Activated CD4-positive, alpha-beta memory T cell treated with anti-CD3 and anti-CD28 coated beads for 36 hours (primary cell): ENCODE data around the gene RERE. TPM values are rescaled to one million over a fixed set of nuclear protein-coding genes. Genes with fewer than 3 reads are reported as not detected.
"Not testable (repeated sequence)": the region's sequence is repeated elsewhere in the genome, so short reads cannot be mapped to it uniquely, and the experiment has no call there.

Source experiments
- CTCF ChIA-PET: fragments of 350-600 bp; sonication (Branson Sonifier 250); formaldehyde crosslinking; loops from one replicate; lab custom pipeline; 2021; ENCODE audit warnings: antibody characterized with exemption, inconsistent platforms; lab: Charles Lee
- POLR2A ChIA-PET: fragments of 350-600 bp; sonication (Branson Sonifier 250); formaldehyde crosslinking; loops from one replicate; lab custom pipeline; 2021; ENCODE audit warnings: antibody characterized with exemption; lab: Charles Lee
- DNase-seq: peaks from one replicate; pipeline ENCODE4 v3.0.0-alpha.2; 2020
- H3K27ac Mint-ChIP-seq: one replicate; pipeline ENCODE4 v1.8.0; 2021; ENCODE audit warnings: mixed read lengths
- H3K27me3 Mint-ChIP-seq: one replicate; pipeline ENCODE4 v1.8.0; 2021; ENCODE audit warnings: mixed read lengths
- H3K36me3 Mint-ChIP-seq: one replicate; pipeline ENCODE4 v1.8.0; 2021; ENCODE audit warnings: mixed read lengths
- H3K4me1 Mint-ChIP-seq: one replicate; pipeline ENCODE4 v1.8.0; 2021; ENCODE audit warnings: low read depth, mixed read lengths
- H3K4me3 Mint-ChIP-seq: one replicate; pipeline ENCODE4 v1.8.0; 2021; ENCODE audit warnings: mild to moderate bottlenecking, mixed read lengths
- H3K9me3 Mint-ChIP-seq: one replicate; pipeline ENCODE4 v1.8.0; 2021; ENCODE audit warnings: mixed read lengths
- intact Hi-C: fragments of 100-400 bp; cut with micrococcal nuclease; formaldehyde crosslinking; loops from one replicate; pipeline ENCODE4 v1.15.1; 2023
- total RNA-seq, 2 experiments: library from RNA; stranded (reverse); gene quantifications; one replicate each; pipeline ENCODE4 v1.2.3, GENCODE V29; 2021

Gene RERE
- total RNA-seq, 2 experiments from 2014 or later: 45.0 to 50.5 TPM

DNA sequence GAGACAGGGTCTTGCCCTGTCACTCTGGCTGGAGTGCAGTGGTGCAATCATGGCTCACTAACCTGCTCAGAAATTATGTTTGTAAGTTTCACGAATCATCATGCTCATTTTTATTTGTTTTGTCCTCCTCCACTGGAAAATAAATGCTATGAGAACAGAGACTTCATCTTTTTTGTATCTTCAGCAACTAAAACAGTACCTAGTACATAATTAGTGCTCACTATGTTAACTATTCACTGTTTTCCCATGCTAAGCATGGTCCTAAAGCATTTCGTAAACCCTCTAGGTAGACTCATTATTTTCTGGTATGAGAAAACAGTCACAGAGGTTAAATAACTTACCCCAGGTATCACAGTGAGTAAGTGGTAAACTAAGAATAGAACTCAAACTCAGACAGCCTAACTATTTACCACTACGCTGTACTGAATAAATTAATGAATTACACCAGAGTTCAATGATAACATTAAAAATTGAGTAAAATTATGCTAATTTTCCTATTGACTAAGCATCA, 118.4 kb downstream of the RERE start:
- Mint-ChIP-seq H3K27me3 (peaks cover 14% of the 10 kb centered on the region), H3K36me3 (peaks cover 4% of the 10 kb centered on the region), H3K27ac (no peak overlapping the region), H3K9me3 (no peaks in the 10 kb centered on the region), H3K4me3 (no peak overlapping the region), H3K4me1 (peaks cover 27% of the 10 kb centered on the region)
- DNase-seq: no peak
- ChIA-PET POLR2A (interaction anchor here (1.2 kb wide), 1 partner anchor 33 kb away, joined by 3 read pairs; no protein-coding TSS in a partner anchor), CTCF (no interaction called here)
- intact Hi-C loops: no loop called here

DNA sequence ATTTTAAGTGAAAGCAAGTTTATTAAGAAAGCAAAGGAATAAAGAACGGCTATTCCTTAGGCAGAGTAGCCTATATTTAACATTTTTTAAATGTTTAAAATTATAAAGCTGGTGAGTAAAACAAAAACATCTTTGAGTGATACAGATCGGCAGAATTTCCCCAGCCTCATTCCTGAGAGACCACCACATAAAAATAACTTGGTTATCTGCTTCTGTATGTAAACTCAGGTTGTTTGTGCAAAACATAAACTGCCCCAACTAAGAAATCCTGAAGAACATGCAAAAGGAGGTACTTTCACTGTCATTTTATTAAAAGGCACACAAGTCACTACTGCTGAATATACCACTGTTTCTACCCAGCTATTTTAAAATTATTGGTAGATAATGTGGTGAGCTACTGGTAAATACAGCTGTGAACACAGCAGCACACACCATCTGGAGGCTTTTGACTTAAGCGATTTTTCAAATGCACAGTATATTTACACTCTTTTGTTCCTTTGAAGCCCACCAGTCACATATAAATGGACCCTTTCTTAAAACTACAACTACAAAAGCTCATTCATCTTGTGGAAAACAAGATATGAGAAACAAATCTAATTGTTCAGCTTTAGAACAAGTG, 119.3 kb downstream of the RERE start:
- peaks cover 7% of the 10 kb centered on the region for H3K27me3 Mint-ChIP-seq
- POLR2A ChIA-PET: interaction anchor here (1.2 kb wide), 1 partner anchor 32 kb away, joined by 3 read pairs; no protein-coding TSS in a partner anchor
- CTCF ChIA-PET: interaction anchor here (0.8 to 0.9 kb wide), 2 partner anchors 27 to 151 kb away, joined by 3 to 8 read pairs; no protein-coding TSS in a partner anchor
- no peak overlapping the region for H3K27ac Mint-ChIP-seq
- H3K36me3 Mint-ChIP-seq: peaks cover 4% of the 10 kb centered on the region
- intact Hi-C loops: no loop called here
- H3K9me3 Mint-ChIP-seq: no peaks in the 10 kb centered on the region
- no peak overlapping the region for H3K4me3 Mint-ChIP-seq
- peaks cover 21% of the 10 kb centered on the region for H3K4me1 Mint-ChIP-seq
- no peak for DNase-seq

- H3K4me1 Mint-ChIP-seq, H3K27me3 Mint-ChIP-seq, POLR2A ChIA-PET, H3K9me3 Mint-ChIP-seq, intact Hi-C loops, H3K36me3 Mint-ChIP-seq, DNase-seq, H3K27ac Mint-ChIP-seq, H3K4me3 Mint-ChIP-seq: not testable (repeated sequence)
- CTCF ChIA-PET: interaction anchor here (0.6 kb wide), 1 partner anchor 14 kb away, joined by 3 read pairs; no protein-coding TSS in a partner anchor
Observed at GRCh38 chr1:8695442-8695841, 122.0 kb downstream of the RERE start.

DNA sequence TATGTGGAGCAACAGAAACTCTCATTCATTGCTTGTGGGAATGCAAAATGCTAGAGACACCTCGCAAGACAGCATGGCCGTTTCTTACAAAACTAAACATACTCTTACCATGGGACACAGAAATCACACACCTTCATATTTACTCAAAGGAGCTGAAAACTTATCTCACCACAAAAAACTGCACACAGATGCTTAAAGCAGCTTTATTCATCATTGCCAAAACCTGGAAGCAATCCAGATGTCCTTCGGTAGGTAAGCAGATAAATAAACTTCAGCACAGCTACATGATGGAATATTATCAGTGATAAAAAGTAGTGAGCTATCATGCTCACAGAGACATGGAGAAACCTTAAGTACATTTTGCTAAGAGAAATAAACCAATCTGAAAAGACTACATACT, 124.3 kb downstream of the RERE start:
- intact Hi-C loops: no loop called here
- Mint-ChIP-seq H3K4me1 (peaks cover 4% of the 10 kb centered on the region), H3K9me3 (no peaks in the 10 kb centered on the region), H3K4me3 (no peak overlapping the region), H3K36me3 (peaks cover 5% of the 10 kb centered on the region), H3K27ac (no peak overlapping the region), H3K27me3 (no peaks in the 10 kb centered on the region)
- ChIA-PET CTCF (no interaction called here), POLR2A (interaction anchor here (0.6 kb wide), 1 partner anchor 233 kb away, joined by 3 read pairs; no protein-coding TSS in a partner anchor)
- DNase-seq: no peak

DNA sequence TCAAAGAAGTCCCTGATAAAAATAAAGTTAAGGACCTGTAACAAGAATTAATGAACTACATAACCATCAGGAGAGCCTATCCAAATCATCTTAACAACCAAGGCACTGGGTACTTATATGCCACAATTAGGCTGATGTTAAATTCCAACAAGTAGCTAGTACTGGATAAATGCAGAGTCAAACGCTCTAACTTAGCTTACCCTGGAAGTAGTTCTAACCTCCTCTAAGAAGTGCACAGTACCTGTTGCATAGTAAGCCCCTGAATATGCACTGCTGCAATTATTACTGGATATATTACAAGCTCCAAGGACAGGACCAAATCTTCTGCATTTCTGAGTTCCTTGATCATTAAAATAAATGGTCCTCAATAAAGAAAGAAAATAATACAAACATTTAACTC, 125.8 kb downstream of the RERE start:
- H3K27ac Mint-ChIP-seq: no peak overlapping the region
- H3K4me1 Mint-ChIP-seq: peaks cover 13% of the 10 kb centered on the region
- intact Hi-C loops: no loop called here
- POLR2A ChIA-PET: no interaction called here
- DNase-seq: no peak
- no peaks in the 10 kb centered on the region for H3K27me3 Mint-ChIP-seq
- no peaks in the 10 kb centered on the region for H3K9me3 Mint-ChIP-seq
- H3K36me3 Mint-ChIP-seq: peaks cover 5% of the 10 kb centered on the region
- no peak overlapping the region for H3K4me3 Mint-ChIP-seq
- CTCF ChIA-PET: no interaction called here

DNA sequence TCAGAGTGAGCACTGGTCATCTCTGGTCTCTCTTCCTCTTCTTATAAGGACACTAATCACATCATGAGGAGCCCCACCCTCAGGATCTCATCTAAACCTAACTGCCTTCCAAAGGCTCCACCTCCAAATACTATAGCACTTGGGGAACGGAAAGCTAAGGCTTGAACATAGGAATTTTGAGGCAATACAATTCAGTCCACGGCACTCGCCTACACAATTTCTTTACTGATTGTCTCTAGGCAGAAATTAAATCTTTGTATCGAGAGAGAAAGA, 127.3 kb downstream of the RERE start:
- Mint-ChIP-seq H3K4me3 (no peak overlapping the region), H3K27me3 (no peaks in the 10 kb centered on the region), H3K4me1 (peaks cover 13% of the 10 kb centered on the region), H3K9me3 (no peaks in the 10 kb centered on the region), H3K27ac (no peak overlapping the region), H3K36me3 (peaks cover 5% of the 10 kb centered on the region)
- DNase-seq: no peak
- intact Hi-C loops: no loop called here
- ChIA-PET POLR2A (interaction anchor here (1.0 kb wide), 1 partner anchor 11 kb away, joined by 4 read pairs; no protein-coding TSS in a partner anchor), CTCF (interaction anchor here (0.8 to 2.0 kb wide), 4 partner anchors 19 to 159 kb away, joined by 3 to 6 read pairs (median 3); no protein-coding TSS in a partner anchor)

- DNase-seq: no peak
- Mint-ChIP-seq H3K9me3 (no peaks in the 10 kb centered on the region), H3K36me3 (peaks cover 5% of the 10 kb centered on the region), H3K4me3 (no peak overlapping the region), H3K27ac (no peak overlapping the region), H3K27me3 (no peaks in the 10 kb centered on the region), H3K4me1 (peaks cover 15% of the 10 kb centered on the region)
- ChIA-PET CTCF (interaction anchor here (0.8 to 2.0 kb wide), 4 partner anchors 19 to 159 kb away, joined by 3 to 6 read pairs (median 3); no protein-coding TSS in a partner anchor), POLR2A (no interaction called here)
- intact Hi-C loops: no loop called here
Observed at GRCh38 chr1:8689431-8690252, 127.8 kb downstream of the RERE start.

- peaks cover 19% of the 10 kb centered on the region for H3K4me1 Mint-ChIP-seq
- H3K36me3 Mint-ChIP-seq: peaks cover 5% of the 10 kb centered on the region
- ChIA-PET POLR2A (no interaction called here), CTCF (interaction anchor here (1.0 to 1.5 kb wide), 2 partner anchors 16 to 161 kb away, joined by 3 to 4 read pairs; no protein-coding TSS in a partner anchor)
- H3K9me3 Mint-ChIP-seq: no peaks in the 10 kb centered on the region
- no peak for DNase-seq
- H3K27ac Mint-ChIP-seq: no peak overlapping the region
- no peak overlapping the region for H3K4me3 Mint-ChIP-seq
- intact Hi-C loops: no loop called here
- no peaks in the 10 kb centered on the region for H3K27me3 Mint-ChIP-seq
Observed at GRCh38 chr1:8687538-8687937, 129.9 kb downstream of the RERE start.

DNA sequence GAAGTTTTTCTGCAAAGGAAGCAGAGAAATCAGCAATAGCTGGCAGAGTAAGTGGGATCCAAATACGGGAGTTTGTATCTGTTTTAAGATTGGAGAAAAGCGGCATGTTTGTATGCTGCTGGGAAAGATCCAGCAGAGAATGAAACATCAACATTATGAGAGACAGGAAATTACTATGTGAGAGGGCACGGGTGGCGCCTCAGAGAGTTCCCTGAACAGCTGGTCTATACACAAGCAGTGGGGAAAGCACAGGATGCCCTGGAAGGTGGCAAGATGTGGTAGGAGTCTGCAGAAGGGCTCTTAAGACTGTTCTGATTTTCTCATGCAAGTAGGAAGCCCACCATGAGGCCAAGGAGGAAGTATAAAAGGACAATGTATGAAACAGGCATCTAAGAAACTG, 130.4 kb downstream of the RERE start:
- intact Hi-C loops: no loop called here
- ChIA-PET POLR2A (no interaction called here), CTCF (interaction anchor here (1.0 to 1.5 kb wide), 2 partner anchors 15 to 162 kb away, joined by 3 to 4 read pairs; no protein-coding TSS in a partner anchor)
- H3K36me3 Mint-ChIP-seq: peaks cover 5% of the 10 kb centered on the region
- peaks cover 24% of the 10 kb centered on the region for H3K4me1 Mint-ChIP-seq
- no peaks in the 10 kb centered on the region for H3K27me3 Mint-ChIP-seq
- H3K4me3 Mint-ChIP-seq: no peak overlapping the region
- no peak overlapping the region for H3K27ac Mint-ChIP-seq
- H3K9me3 Mint-ChIP-seq: no peaks in the 10 kb centered on the region
- no peak for DNase-seq

- POLR2A ChIA-PET: interaction anchor here (1.8 kb wide), 1 partner anchor 16 kb away, joined by 8 read pairs; no protein-coding TSS in a partner anchor
- H3K36me3 Mint-ChIP-seq: peaks cover 5% of the 10 kb centered on the region
- CTCF ChIA-PET: interaction anchor here (1.0 kb wide), 2 partner anchors 14 to 16 kb away, joined by 3 to 5 read pairs; no protein-coding TSS in a partner anchor
- H3K27me3 Mint-ChIP-seq: no peaks in the 10 kb centered on the region
- no peak overlapping the region for H3K4me3 Mint-ChIP-seq
- no peak for DNase-seq
- peaks cover 34% of the 10 kb centered on the region for H3K4me1 Mint-ChIP-seq
- no peak overlapping the region for H3K27ac Mint-ChIP-seq
- no peaks in the 10 kb centered on the region for H3K9me3 Mint-ChIP-seq
- intact Hi-C loops: no loop called here
Observed at GRCh38 chr1:8685463-8685862, 132.0 kb downstream of the RERE start.

DNA sequence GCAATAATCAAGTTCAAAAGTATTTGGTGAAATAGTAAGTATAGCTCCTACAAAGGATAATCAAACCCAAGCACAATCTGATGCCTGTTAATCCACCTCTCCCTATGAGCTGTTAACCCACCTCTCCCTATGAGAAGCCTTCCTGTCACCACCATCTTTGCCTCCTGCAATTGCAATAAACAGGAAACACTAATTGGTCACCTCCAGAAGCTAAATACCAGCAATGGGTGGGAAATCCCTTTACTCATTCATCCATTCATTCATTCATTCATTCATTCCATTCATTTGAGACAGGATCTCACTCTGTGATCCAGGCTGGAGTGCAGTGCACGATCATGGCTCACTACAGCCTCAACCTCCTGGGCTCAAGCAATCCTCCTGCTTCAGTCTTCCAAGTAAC, 132.8 kb downstream of the RERE start:
- H3K27me3 Mint-ChIP-seq: no peaks in the 10 kb centered on the region
- ChIA-PET POLR2A (no interaction called here), CTCF (interaction anchor here (1.0 kb wide), 1 partner anchor 124 kb away, joined by 3 read pairs; no protein-coding TSS in a partner anchor)
- peaks cover 34% of the 10 kb centered on the region for H3K4me1 Mint-ChIP-seq
- intact Hi-C loops: loop anchor here (5.0 kb wide), 1 partner anchor 37 kb away; no protein-coding TSS in a partner anchor
- H3K4me3 Mint-ChIP-seq: no peak overlapping the region
- H3K36me3 Mint-ChIP-seq: no peaks in the 10 kb centered on the region
- DNase-seq: no peak
- H3K9me3 Mint-ChIP-seq: no peaks in the 10 kb centered on the region
- no peak overlapping the region for H3K27ac Mint-ChIP-seq

DNA sequence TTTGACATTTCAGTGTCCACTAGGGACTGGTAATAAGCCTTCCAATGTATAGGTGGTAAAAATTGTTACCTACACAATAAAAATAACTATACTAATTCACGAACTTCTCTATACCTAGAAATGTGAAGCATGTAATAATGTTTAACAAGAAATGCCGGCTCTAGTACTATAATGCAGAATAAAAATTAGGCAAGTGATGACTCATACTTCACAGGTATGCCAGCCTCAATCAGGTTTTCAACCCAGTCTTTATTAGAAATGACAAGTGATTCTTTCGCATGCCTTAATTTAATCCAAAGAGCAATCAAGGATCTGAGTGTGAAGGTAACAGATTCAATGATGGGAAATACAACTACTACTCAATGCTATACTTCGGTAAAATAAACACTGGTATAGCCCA, 134.9 kb downstream of the RERE start:
- Mint-ChIP-seq H3K9me3 (no peaks in the 10 kb centered on the region), H3K4me3 (no peak overlapping the region), H3K27ac (no peak overlapping the region), H3K36me3 (no peaks in the 10 kb centered on the region), H3K4me1 (peaks cover 28% of the 10 kb centered on the region), H3K27me3 (no peaks in the 10 kb centered on the region)
- intact Hi-C loops: loop anchor here (5.0 kb wide), 1 partner anchor 35 kb away; no protein-coding TSS in a partner anchor
- POLR2A ChIA-PET: interaction anchor here (0.6 kb wide), 1 partner anchor 80 kb away, joined by 3 read pairs; no protein-coding TSS in a partner anchor
- no peak for DNase-seq
- CTCF ChIA-PET: interaction anchor here (0.6 kb wide), 1 partner anchor 168 kb away, joined by 3 read pairs; no protein-coding TSS in a partner anchor
